HepG2 (cell line): ENCODE data around the gene STK25.

Experiments used
- BORCS8-MEF2B ChIP-seq: sonication (generic); formaldehyde crosslinking; IDR thresholded peaks from 2 replicates; pipeline ENCODE4 v1.8.0; 2022; ENCODE audit warnings: mild to moderate bottlenecking, missing genetic modification reagents
- CTCF ChIP-seq: sonication (generic); formaldehyde crosslinking; IDR thresholded peaks from 2 replicates; pipeline ENCODE4 v1.5.0; 2020; ENCODE audit warnings: mild to moderate bottlenecking, missing genetic modification reagents, moderate library complexity
- SMARCE1 ChIP-seq: fragments of 450-650 bp; IDR thresholded peaks from 2 replicates; pipeline ENCODE4 v1.6.1; 2017; ENCODE audit warnings: borderline replicate concordance
- SP1 ChIP-seq, 2 experiments: fragments of 450-650 bp in 1 of 2; sonication (generic) in 1 of 2; formaldehyde crosslinking in 1 of 2; IDR thresholded peaks; 2 replicates each; pipeline versions ENCODE4 v1.4.0 to v1.6.1; 2016 to 2020; ENCODE audit warnings: missing genetic modification reagents in 1 of 2
- ZNF24 ChIP-seq: fragments of 450-650 bp; IDR thresholded peaks from 2 replicates; pipeline ENCODE4 v1.6.1; 2017; ENCODE audit warnings: antibody characterized with exemption, mild to moderate bottlenecking

- TF ChIP-seq SP1 (IDR thresholded peaks at IDR 0.05) (no peak), SP1 (CRISPR knock-in tag; IDR thresholded peaks at IDR 0.05) (no peak), SMARCE1 (no peak), BORCS8-MEF2B (CRISPR knock-in tag) (no peak), CTCF (CRISPR knock-in tag) (no peak), ZNF24 (no peak)
These were observed 48.9 kb downstream of the STK25 start for GRCh38 chr2:241459520-241459919.
